PC-9 (cell line): Measurements from ENCODE around the gene TMOD2. TPM values are rescaled to one million over a fixed set of nuclear protein-coding genes. Genes with fewer than 3 reads are reported as not detected.

Source experiments
- BruUV-seq: library from RNA; stranded (reverse); fragments of 400-500 nt; replicated peaks from 2 replicates; lab custom pipeline; 2021; lab: Mats Ljungman, UMichigan
- CTCF ChIA-PET: fragments of 300-600 bp; sonication (Branson Sonifier 250); formaldehyde crosslinking; loops from one replicate; lab custom pipeline; 2022; ENCODE audit warnings: antibody characterized with exemption; lab: Charles Lee
- POLR2A ChIA-PET: fragments of 300-600 bp; sonication (Branson Sonifier 250); formaldehyde crosslinking; loops from one replicate; lab custom pipeline; 2022; ENCODE audit warnings: antibody characterized with exemption; ENCODE audit not compliant: unreplicated experiment; lab: Charles Lee
- DNase-seq, 2 experiments: peaks; one replicate each; pipeline versions ENCODE4 v3.0.0 to v3.0.0-alpha.2; 2015 to 2022; ENCODE audit warnings: mixed read lengths in 1 of 2
- H2AFZ ChIP-seq: fragments of 200-600 bp; sonication (generic); 2 replicates; pipeline ENCODE4 v1.8.1; 2017; ENCODE audit warnings: antibody characterized with exemption
- H3F3A ChIP-seq: fragments of 200-600 bp; sonication (generic); 2 replicates; pipeline ENCODE4 v1.8.1; 2017; ENCODE audit warnings: antibody characterized with exemption, mild to moderate bottlenecking, low read depth; ENCODE audit not compliant: insufficient read depth
- H3K27ac ChIP-seq: fragments of 200-600 bp; sonication (generic); 2 replicates; pipeline ENCODE4 v1.6.1; 2016; ENCODE audit warnings: mixed run types
- H3K27me3 ChIP-seq: fragments of 200-600 bp; sonication (generic); 2 replicates; pipeline ENCODE4 v1.6.1; 2016; ENCODE audit warnings: low read depth, mixed run types; ENCODE audit not compliant: insufficient read depth
- H3K36me3 ChIP-seq: fragments of 200-600 bp; sonication (generic); 2 replicates; pipeline ENCODE4 v1.6.1; 2016; ENCODE audit warnings: low read depth, mixed run types
- H3K4me1 ChIP-seq: fragments of 200-600 bp; sonication (generic); replicated peaks from 2 replicates; pipeline ENCODE4 v1.6.1; 2016; ENCODE audit warnings: mixed run types; ENCODE audit not compliant: insufficient read depth
- H3K4me2 ChIP-seq: fragments of 200-600 bp; sonication (generic); 2 replicates; pipeline ENCODE4 v1.6.1; 2017; ENCODE audit warnings: mixed run types
- H3K4me3 ChIP-seq: fragments of 200-600 bp; sonication (generic); 2 replicates; pipeline ENCODE4 v1.6.1; 2016; ENCODE audit warnings: mixed run types
- H3K79me2 ChIP-seq: fragments of 200-600 bp; sonication (generic); 2 replicates; pipeline ENCODE4 v1.6.1; 2017; ENCODE audit warnings: low read depth, mixed run types
- H3K9me2 ChIP-seq: fragments of 200-600 bp; sonication (generic); 2 replicates; pipeline ENCODE4 v1.8.1; 2017; ENCODE audit warnings: mild to moderate bottlenecking; ENCODE audit not compliant: insufficient read depth
- H3K9me3 ChIP-seq: fragments of 200-600 bp; sonication (generic); 2 replicates; pipeline ENCODE4 v1.8.1; 2016; ENCODE audit warnings: low read depth; ENCODE audit not compliant: insufficient read depth
- H4K20me1 ChIP-seq: fragments of 200-600 bp; sonication (generic); 2 replicates; pipeline ENCODE4 v1.8.1; 2017; ENCODE audit not compliant: insufficient read depth
- EZH2 ChIP-seq: fragments of 200-600 bp; sonication (generic); IDR thresholded peaks from 2 replicates; pipeline ENCODE4 v1.8.0; 2017; ENCODE audit warnings: antibody characterized with exemption, low read depth
- intact Hi-C: fragments of 100-400 bp; cut with micrococcal nuclease; formaldehyde crosslinking; loops from one replicate; pipeline ENCODE4 v1.10.0; 2022; ENCODE audit not compliant: unreplicated experiment
- total RNA-seq: library from RNA; stranded (reverse); gene quantifications from 2 replicates; pipeline ENCODE4 v1.2.3, GENCODE V29; 2021
- TF ChIP-seq, protein P1 (sequence below): fragments of 200-600 bp; sonication (generic); conservative IDR thresholded peaks from 2 replicates; pipeline ENCODE4 v1.6.1; 2017; ENCODE audit warnings: mixed run types, antibody characterized with exemption, mild to moderate bottlenecking, moderate library complexity

TMOD2 gene
- total RNA-seq, 1 experiment from 2014 or later, result 4.2 TPM

GRCh38 chr15:51724199-51724598, 27.2 kb upstream of the TMOD2 start:
- peaks cover 8% of the 10 kb centered on the region; the same call in 1 of the 2 replicates for H3F3A ChIP-seq
- no peaks in the 10 kb centered on the region for H3K36me3 ChIP-seq
- no peak overlapping the region for H3K27ac ChIP-seq
- H3K27me3 ChIP-seq, result no peaks in the 10 kb centered on the region
- peaks cover 15% of the 10 kb centered on the region; the same call in 1 of the 2 replicates for H3K4me1 ChIP-seq
- H3K4me2 ChIP-seq, result no peak overlapping the region
- no peak for TF ChIP-seq EZH2
- TF ChIP-seq, protein P1, sequence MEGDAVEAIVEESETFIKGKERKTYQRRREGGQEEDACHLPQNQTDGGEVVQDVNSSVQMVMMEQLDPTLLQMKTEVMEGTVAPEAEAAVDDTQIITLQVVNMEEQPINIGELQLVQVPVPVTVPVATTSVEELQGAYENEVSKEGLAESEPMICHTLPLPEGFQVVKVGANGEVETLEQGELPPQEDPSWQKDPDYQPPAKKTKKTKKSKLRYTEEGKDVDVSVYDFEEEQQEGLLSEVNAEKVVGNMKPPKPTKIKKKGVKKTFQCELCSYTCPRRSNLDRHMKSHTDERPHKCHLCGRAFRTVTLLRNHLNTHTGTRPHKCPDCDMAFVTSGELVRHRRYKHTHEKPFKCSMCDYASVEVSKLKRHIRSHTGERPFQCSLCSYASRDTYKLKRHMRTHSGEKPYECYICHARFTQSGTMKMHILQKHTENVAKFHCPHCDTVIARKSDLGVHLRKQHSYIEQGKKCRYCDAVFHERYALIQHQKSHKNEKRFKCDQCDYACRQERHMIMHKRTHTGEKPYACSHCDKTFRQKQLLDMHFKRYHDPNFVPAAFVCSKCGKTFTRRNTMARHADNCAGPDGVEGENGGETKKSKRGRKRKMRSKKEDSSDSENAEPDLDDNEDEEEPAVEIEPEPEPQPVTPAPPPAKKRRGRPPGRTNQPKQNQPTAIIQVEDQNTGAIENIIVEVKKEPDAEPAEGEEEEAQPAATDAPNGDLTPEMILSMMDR, result no peak
- no peaks in the 10 kb centered on the region for H3K9me2 ChIP-seq
- intact Hi-C loops, result no loop called here
- H3K9me3 ChIP-seq, result no peaks in the 10 kb centered on the region
- H3K4me3 ChIP-seq, result no peak overlapping the region
- ChIA-PET POLR2A (no interaction called here), CTCF (no interaction called here)
- no peak overlapping the region for H2AFZ ChIP-seq
- no peaks in the 10 kb centered on the region for H3K79me2 ChIP-seq
- no peaks in the 10 kb centered on the region for H4K20me1 ChIP-seq
- DNase-seq, result no peak
- BruUV-seq, result no TSS peak

- H3K9me2 ChIP-seq, result no peaks in the 10 kb centered on the region
- no peak overlapping the region for H3K4me2 ChIP-seq
- H3K27me3 ChIP-seq, result no peaks in the 10 kb centered on the region
- intact Hi-C loops, result no loop called here
- H2AFZ ChIP-seq, result no peak overlapping the region
- H3K4me1 ChIP-seq, result peaks cover 15% of the 10 kb centered on the region; the same call in 1 of the 2 replicates
- ChIA-PET POLR2A (no interaction called here), CTCF (no interaction called here)
- no peak overlapping the region for H3K27ac ChIP-seq
- no TSS peak for BruUV-seq
- no peaks in the 10 kb centered on the region for H3K9me3 ChIP-seq
- DNase-seq, result no peak
- H4K20me1 ChIP-seq, result no peaks in the 10 kb centered on the region
- no peaks in the 10 kb centered on the region for H3K36me3 ChIP-seq
- no peaks in the 10 kb centered on the region for H3K79me2 ChIP-seq
- H3F3A ChIP-seq, result peaks cover 8% of the 10 kb centered on the region; the same call in 1 of the 2 replicates
- H3K4me3 ChIP-seq, result no peak overlapping the region
- no peak for TF ChIP-seq EZH2
- TF ChIP-seq, protein P1, result no peak
These were observed 26.7 kb upstream of the TMOD2 start for GRCh38 chr15:51724673-51725072.

- H3K4me1 ChIP-seq, result peaks cover 15% of the 10 kb centered on the region; the same call in 1 of the 2 replicates
- ChIA-PET POLR2A (no interaction called here), CTCF (interaction anchor here (0.6 kb wide), 1 partner anchor 33 kb away, joined by 3 read pairs; no protein-coding TSS in a partner anchor)
- no peaks in the 10 kb centered on the region for H3K9me2 ChIP-seq
- no peak overlapping the region for H3K27ac ChIP-seq
- H4K20me1 ChIP-seq, result no peaks in the 10 kb centered on the region
- no peaks in the 10 kb centered on the region for H3K27me3 ChIP-seq
- TF ChIP-seq EZH2, result no peak
- TF ChIP-seq, protein P1, result no peak
- H2AFZ ChIP-seq, result no peak overlapping the region
- DNase-seq, result peak; percentile 75 to 85
- intact Hi-C loops, result no loop called here
- no peak overlapping the region for H3K4me2 ChIP-seq
- no peak overlapping the region for H3K4me3 ChIP-seq
- H3K9me3 ChIP-seq, result no peaks in the 10 kb centered on the region
- H3F3A ChIP-seq, result peaks cover 8% of the 10 kb centered on the region; the same call in 1 of the 2 replicates
- no TSS peak for BruUV-seq
- H3K36me3 ChIP-seq, result no peaks in the 10 kb centered on the region
- H3K79me2 ChIP-seq, result no peaks in the 10 kb centered on the region
These were observed 24.9 kb upstream of the TMOD2 start for GRCh38 chr15:51726302-51727073.
